Measurements from ENCODE around the gene MYO1D.

- TF ChIP-seq JUN (IDR thresholded peaks at IDR 0.05; ENCODE audit: borderline replicate concordance, insufficient read depth, insufficient read length, low read depth) (no peak), POLR2A (IDR thresholded peaks at IDR 0.05; ENCODE audit: low read depth, low read length) (no peak), CTCF (IDR thresholded peaks at IDR 0.05; ENCODE audit: extremely low read depth in 1 of 2, insufficient read depth in 1 of 2, low read depth in 1 of 2, low read length in 2 of 2) (peak in 1 of 2 donors; percentile 30), POLR2AphosphoS5 (IDR thresholded peaks at IDR 0.05; ENCODE audit: insufficient read depth, low read depth, low read length) (no peak), MYC (IDR thresholded peaks at IDR 0.05; ENCODE audit: low read depth, low read length) (no peak), EZH2 (IDR thresholded peaks at IDR 0.05; ENCODE audit: borderline replicate concordance, low read depth, low read length, severe bottlenecking) (no peak), FOS (IDR thresholded peaks at IDR 0.05; ENCODE audit: borderline replicate concordance, insufficient read depth, low read length) (no peak)
Measured at GRCh38 chr17:32588982-32589381, 287.9 kb downstream of the MYO1D start.
